GM18498 (cell line): Measurements from ENCODE around the gene TMC4.

Experiments used
- ATAC-seq: cut with Tn5 transposase; IDR thresholded peaks from one replicate; pipeline ENCODE4 v1.9.1; 2021; ENCODE audit warnings: mild to moderate bottlenecking, moderate library complexity; ENCODE audit not compliant: unreplicated experiment

Gene TMC4

GRCh38 chr19:54136086-54136863 lies 36.7 kb downstream of the TMC4 start:
- ATAC-seq: no peak

DNA sequence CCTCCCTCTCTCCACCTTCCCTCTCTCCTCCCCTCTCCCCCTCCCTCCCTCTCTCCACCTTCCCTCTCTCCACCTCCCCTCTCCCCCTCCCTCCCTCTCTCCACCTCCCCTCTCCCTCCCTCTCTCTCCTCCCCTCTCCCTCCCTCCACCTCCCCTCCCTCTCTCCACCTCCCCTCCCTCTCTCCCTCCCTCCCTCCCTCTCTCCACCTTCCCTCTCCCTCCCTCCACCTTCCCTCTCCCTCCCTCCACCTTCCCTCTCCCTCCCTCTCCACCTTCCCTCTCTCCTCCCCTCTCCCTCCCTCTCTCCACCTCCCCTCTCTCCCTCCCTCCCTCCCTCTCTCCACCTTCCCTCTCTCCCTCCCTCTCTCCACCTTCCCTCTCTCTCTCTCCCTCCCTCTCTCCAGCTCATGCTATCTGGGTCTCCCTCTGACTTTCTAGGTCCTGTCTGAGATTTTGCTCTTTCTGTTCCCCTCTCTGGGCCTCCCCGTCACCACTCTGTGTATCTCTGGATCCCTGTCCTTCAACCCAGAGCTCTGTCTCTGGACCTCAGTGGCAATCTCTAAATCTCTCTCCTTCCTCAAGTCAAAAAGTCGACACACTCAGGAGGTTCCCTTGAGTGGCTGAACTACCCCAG lies 38.9 kb downstream of the TMC4 start:
- ATAC-seq: no peak

DNA sequence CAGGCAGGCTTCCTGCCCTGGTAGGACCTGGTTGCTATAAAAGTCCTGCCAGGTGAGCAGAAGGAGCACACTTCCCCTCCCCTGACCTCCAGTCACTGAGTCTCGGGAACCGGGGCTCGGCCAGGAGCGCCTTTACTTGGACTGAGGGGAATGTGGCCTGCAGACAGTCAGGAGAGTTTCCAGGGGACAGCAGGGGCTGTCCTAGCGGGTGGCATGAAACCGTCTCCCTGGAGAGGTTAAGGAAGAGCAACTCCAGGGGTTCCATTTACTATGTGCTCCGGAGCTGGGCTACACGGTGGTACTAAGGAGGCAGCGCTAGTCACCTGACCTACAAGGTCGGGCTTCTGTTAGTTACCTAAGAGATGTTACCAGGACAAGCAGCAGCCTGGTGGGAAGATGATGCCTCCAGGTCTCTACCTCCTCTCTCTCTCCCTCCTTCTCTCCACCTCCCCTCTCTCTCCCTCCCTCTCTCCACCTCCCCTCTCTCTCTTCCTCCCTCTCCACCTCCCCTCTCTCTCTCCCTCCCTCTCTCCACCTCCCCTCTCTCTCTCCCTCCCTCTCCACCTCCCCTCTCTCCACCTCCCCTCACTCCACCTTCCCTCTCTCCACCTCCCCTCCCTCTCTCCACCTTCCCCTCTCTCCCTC lies 39.5 kb downstream of the TMC4 start:
- no peak for ATAC-seq

GRCh38 chr19:54129617-54129996 lies 43.4 kb downstream of the TMC4 start:
- ATAC-seq: no peak

DNA sequence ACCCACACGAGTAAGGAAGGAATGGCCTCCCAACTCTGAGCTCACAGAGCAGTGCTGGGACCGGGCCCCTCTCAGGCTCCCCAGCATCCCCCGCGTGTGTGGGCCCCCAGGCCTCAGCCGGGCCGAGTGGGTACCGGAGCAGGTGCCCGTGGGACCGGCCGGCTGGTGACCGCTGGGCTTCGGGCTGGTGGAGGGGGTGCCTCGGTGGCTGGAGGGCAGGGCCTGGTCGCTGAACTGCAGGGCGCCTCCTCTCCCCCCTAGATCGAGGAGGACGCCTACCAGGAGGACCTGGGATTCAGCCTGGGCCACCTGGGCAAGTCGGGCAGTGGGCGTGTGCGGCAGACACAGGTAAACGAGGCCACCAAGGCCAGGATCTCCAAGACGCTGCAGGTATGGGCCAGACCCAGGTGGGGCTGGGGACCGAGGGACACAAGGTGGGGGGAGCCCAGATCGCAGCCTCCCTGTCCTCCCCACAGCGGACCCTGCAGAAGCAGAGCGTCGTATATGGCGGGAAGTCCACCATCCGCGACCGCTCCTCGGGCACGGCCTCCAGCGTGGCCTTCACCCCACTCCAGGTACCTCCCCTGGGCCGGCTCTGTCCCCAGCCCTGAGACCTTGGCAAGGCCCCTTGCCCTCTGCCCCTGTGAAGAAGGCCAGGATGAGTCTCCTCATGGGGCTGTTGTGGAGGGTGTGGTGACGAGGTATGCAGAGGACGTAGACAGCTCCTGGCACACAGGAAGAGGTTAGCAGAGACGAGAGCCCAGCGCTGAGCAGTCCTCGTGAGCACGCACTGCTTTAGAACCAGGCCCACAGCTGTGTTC lies 44.0 kb downstream of the TMC4 start:
- no peak for ATAC-seq

DNA sequence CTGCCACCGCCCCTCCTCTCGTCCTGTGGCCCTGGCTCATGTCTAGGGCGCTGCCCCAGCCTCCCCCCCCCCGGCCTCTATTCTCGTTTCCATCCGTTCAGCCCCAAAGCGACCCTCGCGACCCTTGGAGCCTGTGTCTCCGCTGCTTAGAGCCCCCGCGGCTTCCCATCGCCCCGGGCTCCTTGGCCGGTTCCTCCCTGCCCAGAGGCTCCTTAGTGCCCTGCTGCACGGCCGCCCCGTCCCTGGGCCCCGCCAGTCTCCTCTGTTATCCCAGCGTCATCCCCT lies 44.6 kb downstream of the TMC4 start:
- ATAC-seq: no peak

DNA sequence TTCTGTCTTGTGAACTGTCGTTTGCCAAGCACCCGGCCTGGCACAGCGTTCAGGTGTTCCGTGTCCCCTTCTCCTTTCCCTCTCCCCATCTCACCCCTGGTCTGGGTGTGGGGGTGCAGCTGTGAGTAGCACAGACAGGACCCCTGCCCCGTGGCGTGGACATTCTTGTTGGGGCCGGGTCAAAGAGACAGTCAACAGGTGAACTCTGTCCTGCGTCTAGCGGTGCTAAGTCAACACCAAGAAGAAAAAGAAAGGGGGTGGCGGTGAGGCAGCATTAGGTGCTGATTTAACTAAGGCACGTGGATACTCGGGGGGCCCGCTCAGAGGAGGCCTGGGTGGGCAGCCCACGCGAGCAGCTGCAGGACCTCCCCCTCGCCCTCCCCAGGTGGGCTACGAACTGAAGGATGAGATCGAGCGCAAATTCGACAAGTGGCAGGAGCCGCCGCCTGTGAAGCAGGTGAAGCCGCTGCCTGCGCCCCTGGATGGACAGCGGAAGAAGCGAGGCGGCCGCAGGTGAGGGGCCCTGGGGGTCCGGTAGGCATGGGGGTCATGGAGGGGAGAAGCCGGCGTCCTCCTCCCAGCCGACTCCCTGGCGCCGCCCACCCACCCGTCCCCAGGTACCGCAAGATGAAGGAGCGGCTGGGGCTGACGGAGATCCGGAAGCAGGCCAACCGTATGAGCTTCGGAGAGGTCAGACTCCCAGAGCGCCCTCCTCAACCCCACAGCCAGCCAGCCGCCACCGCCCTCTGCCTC lies 45.1 kb downstream of the TMC4 start:
- no peak for ATAC-seq

- no peak for ATAC-seq
These were observed 47.2 kb downstream of the TMC4 start for GRCh38 chr19:54125713-54126112.

GRCh38 chr19:54124393-54124792 lies 48.6 kb downstream of the TMC4 start:
- no peak for ATAC-seq

DNA sequence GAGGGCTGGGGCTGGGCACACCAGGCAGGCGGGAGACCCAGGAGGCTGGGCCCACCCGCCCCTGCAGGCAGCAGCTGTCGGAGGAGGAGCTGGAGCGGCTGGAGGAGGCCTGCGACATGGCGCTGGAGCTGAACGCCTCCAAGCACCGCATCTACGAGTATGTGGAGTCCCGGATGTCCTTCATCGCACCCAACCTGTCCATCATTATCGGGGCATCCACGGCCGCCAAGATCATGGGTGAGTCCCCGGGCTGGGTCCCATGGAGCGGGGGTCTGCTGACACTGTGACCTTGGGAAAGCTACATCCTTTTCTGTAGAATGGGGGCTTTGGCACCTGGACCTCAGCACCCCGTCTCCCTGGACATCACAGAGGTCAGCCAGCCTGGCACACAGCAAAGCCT lies 49.3 kb downstream of the TMC4 start:
- ATAC-seq: no peak

- ATAC-seq: no peak
These were observed 51.7 kb downstream of the TMC4 start for GRCh38 chr19:54121259-54121658.

DNA sequence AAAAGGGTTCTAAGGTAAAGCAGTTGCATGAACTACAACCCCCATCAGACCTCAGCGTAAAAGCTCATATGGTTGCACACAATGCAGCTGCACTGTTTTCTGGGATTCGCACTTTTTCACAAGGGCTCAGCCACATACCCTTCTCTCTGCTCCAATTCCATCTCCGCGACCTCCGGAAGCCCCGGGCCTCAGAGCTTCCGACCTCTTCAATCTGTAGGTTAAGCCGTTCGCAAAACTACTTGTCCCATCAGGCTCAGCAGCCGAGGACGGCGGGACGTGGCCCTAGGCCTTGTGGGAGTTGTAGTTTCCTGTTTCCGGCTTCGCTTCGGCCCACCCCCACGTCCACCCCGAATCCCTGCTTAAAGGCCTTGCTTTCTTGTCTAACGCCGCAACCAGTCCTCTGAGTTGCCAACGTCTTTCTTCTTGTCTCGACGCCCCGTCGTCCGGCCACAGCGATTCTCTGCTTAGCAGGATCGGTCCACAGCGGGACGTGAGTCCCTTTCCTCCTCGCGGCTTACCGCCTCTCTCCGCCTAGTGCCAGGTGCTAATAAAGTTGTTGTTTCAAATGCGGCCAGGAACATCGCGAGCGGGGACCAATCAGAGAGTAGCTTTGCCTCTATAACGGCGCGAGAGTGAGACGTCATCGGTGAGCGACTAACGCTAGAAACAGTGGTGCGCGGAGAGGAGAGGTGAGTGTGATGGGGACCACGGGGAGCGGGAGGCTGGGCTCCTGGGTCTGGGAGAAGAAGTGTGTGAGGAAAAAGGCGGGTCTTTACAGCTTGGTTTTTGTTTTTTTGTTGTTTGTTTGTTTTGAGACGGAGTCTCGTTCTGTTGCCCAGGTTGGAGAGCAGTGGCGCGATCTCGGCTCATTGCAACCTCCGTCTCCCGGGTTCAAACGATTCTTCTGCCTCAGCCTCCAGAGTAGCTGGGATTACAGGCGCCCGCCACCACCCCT lies 57.6 kb downstream of the TMC4 start, which contains the start of the genes PRPF31 and TFPT:
Gene PRPF31 (plus strand): TSS at position 646 of the 955 bp plus-strand sequence. CDS start 2,525 bp downstream, outside the sequence.
Gene TFPT (minus strand): TSS at position 549 of the 955 bp plus-strand sequence. CDS start 388 bp downstream, at position 161.
- peak; percentile 85 for ATAC-seq

- no peak for ATAC-seq
These were observed 58.4 kb downstream of the TMC4 start for GRCh38 chr19:54114340-54115108.
